ENCODE results near the gene FOLR3.
"Not testable (repeated sequence)": the region's sequence is repeated elsewhere in the genome, so short reads cannot be mapped to it uniquely, and the experiment has no call there.

Gene FOLR3

GRCh38 chr11:72181553-72181958 lies 46.0 kb downstream of the FOLR3 start:
- not testable (repeated sequence) for H3K36me3 Mint-ChIP-seq (ENCODE audit: low read depth); H3K4me3 Mint-ChIP-seq; H3K27ac Mint-ChIP-seq; H3K9me3 Mint-ChIP-seq
- H3K4me1 Mint-ChIP-seq (ENCODE audit: low read depth) = peaks cover 12% of the 10 kb centered on the region
- intact Hi-C loops (cut with micrococcal nuclease) = loop anchor here (5.0 kb wide), 1 partner anchor 56 kb away; no protein-coding TSS in a partner anchor
- H3K27me3 Mint-ChIP-seq = peaks cover 11% of the 10 kb centered on the region

DNA sequence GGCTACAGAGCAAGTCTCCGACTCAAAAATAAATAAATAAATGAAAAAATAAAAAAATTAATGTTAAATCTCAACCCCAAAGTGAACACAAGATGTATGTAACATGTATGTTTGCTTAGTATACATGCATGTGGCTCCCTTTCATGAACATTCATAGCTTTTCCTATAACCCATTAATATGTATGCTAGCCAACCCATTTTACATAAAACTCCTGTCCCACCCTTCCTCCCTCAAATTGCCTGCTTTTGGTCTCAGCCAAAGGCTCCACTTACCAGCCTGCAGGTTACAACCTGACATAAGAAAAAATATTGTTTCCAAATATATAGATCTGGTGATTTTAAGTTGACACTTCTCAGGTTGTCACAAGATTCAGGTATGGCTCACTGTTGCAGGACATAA lies 52.7 kb downstream of the FOLR3 start:
- no peak overlapping the region for H3K27ac Mint-ChIP-seq
- intact Hi-C loops (cut with micrococcal nuclease) = no loop called here
- H3K27me3 Mint-ChIP-seq = no peaks in the 10 kb centered on the region
- peaks cover 5% of the 10 kb centered on the region for H3K4me1 Mint-ChIP-seq (ENCODE audit: low read depth)
- H3K36me3 Mint-ChIP-seq (ENCODE audit: low read depth) = no peaks in the 10 kb centered on the region
- no peaks in the 10 kb centered on the region for H3K9me3 Mint-ChIP-seq
- no peak overlapping the region for H3K4me3 Mint-ChIP-seq
